Measurements from ENCODE around the gene ZNF621.

- TF ChIP-seq ZNF843 (tag by site-specific recombination; IDR thresholded peaks at IDR 0.05) (no peak), ZNF292 (tag by site-specific recombination; IDR thresholded peaks at IDR 0.05; ENCODE audit: borderline replicate concordance, low read depth) (no peak), GLIS2 (tag by site-specific recombination; IDR thresholded peaks at IDR 0.05) (no peak), YY1 (tag by site-specific recombination; IDR thresholded peaks at IDR 0.05) (no peak), SALL2 (tag by site-specific recombination; IDR thresholded peaks at IDR 0.05; ENCODE audit: borderline replicate concordance) (no peak), BCL6B (tag by site-specific recombination; IDR thresholded peaks at IDR 0.05) (no peak), TSHZ1 (tag by site-specific recombination; IDR thresholded peaks at IDR 0.05; ENCODE audit: borderline replicate concordance) (no peak), ZNF639 (tag by site-specific recombination; IDR thresholded peaks at IDR 0.05) (no peak)
- TF ChIP-seq, protein P1, sequence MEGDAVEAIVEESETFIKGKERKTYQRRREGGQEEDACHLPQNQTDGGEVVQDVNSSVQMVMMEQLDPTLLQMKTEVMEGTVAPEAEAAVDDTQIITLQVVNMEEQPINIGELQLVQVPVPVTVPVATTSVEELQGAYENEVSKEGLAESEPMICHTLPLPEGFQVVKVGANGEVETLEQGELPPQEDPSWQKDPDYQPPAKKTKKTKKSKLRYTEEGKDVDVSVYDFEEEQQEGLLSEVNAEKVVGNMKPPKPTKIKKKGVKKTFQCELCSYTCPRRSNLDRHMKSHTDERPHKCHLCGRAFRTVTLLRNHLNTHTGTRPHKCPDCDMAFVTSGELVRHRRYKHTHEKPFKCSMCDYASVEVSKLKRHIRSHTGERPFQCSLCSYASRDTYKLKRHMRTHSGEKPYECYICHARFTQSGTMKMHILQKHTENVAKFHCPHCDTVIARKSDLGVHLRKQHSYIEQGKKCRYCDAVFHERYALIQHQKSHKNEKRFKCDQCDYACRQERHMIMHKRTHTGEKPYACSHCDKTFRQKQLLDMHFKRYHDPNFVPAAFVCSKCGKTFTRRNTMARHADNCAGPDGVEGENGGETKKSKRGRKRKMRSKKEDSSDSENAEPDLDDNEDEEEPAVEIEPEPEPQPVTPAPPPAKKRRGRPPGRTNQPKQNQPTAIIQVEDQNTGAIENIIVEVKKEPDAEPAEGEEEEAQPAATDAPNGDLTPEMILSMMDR (tag by site-specific recombination; IDR thresholded peaks at IDR 0.05), result no peak
These were observed 3.5 kb upstream of the ZNF621 start for GRCh38 chr3:40521254-40521653.
